Right atrium auricular region (tissue), 2 donors: ENCODE results near the gene PRR16. TPM values are rescaled to one million over a fixed set of nuclear protein-coding genes. Genes with fewer than 3 reads are reported as not detected.

ENCODE experiments used
- DNase-seq: peaks from one replicate; pipeline ENCODE4 v3.0.0-alpha.2; 2019; ENCODE audit warnings: low spot score
- H3K27ac ChIP-seq, 2 donors: fragments of 200-600 bp; sonication (generic); 1 replicate in 1 of 2; 2 replicates in 1 of 2; pipeline ENCODE4 v1.5.1; 2016 to 2019
- H3K27me3 ChIP-seq, 2 donors: fragments of 200-600 bp; sonication (generic); one replicate each; pipeline versions ENCODE4 v1.5.1 to v1.6.0; 2017 to 2019
- H3K36me3 ChIP-seq: fragments of 200-600 bp; sonication (generic); one replicate; pipeline ENCODE4 v1.5.1; 2016
- H3K4me1 ChIP-seq, 2 donors: fragments of 200-600 bp; sonication (generic); one replicate each; pipeline versions ENCODE4 v1.5.1 to v1.6.0; 2017 to 2019
- H3K4me3 ChIP-seq, 2 donors: fragments of 200-600 bp; sonication (generic); 1 replicate in 1 of 2; 2 replicates in 1 of 2; pipeline ENCODE4 v1.5.1; 2017 to 2019; ENCODE audit warnings: mild to moderate bottlenecking in 1 of 2, moderate library complexity in 1 of 2
- H3K9me3 ChIP-seq, 2 donors: fragments of 200-600 bp; sonication (generic); one replicate each; pipeline ENCODE4 v1.5.1; 2019
- total RNA-seq, 2 donors: library from RNA; depleted of rRNA; stranded (reverse); fragments of >200 nt; gene quantifications; one replicate each; pipeline ENCODE4 v1.1.0, GENCODE V29; 2016
- TF ChIP-seq, protein P1 (sequence below), 2 donors: fragments of 200-600 bp; sonication (generic); IDR thresholded peaks; one replicate each; pipeline ENCODE4 v1.5.1; 2019; ENCODE audit warnings: antibody characterized with exemption in 2 of 2

PRR16 gene
- total RNA-seq, 2 donors from 2014 or later, result 1.7 to 6.3 TPM

DNA sequence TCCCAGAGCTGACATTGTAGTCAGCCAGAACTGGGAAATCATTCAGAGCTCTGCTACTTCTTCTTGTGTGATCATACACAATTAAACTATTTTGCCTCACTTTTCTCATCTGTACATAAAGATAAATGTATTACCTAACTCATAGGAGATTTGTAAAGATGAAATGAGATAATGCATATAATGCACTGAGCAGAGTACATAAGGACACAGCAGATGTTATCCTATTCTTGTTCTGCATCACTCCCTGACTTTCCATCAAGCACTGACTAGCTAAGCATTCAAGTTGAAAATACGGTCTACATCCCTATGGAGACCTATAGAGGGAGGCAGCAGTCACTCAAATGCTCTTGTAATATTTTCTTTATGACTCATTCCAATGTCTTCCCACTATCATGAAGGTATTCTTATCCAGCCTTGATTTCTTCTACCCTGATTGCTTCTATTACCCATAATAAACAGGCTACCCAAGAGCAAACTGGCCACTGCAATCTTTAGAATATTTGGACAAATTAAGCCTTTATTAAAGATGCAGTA lies 16.3 kb upstream of the PRR16 start:
- H3K4me1 ChIP-seq, result no peaks in the 10 kb centered on the region
- H3K27ac ChIP-seq, result no peak overlapping the region
- no peaks in the 10 kb centered on the region for H3K36me3 ChIP-seq
- H3K4me3 ChIP-seq, result no peak overlapping the region
- no peaks in the 10 kb centered on the region for H3K9me3 ChIP-seq
- no peak for DNase-seq
- H3K27me3 ChIP-seq, result no peaks in the 10 kb centered on the region
- TF ChIP-seq, protein P1, sequence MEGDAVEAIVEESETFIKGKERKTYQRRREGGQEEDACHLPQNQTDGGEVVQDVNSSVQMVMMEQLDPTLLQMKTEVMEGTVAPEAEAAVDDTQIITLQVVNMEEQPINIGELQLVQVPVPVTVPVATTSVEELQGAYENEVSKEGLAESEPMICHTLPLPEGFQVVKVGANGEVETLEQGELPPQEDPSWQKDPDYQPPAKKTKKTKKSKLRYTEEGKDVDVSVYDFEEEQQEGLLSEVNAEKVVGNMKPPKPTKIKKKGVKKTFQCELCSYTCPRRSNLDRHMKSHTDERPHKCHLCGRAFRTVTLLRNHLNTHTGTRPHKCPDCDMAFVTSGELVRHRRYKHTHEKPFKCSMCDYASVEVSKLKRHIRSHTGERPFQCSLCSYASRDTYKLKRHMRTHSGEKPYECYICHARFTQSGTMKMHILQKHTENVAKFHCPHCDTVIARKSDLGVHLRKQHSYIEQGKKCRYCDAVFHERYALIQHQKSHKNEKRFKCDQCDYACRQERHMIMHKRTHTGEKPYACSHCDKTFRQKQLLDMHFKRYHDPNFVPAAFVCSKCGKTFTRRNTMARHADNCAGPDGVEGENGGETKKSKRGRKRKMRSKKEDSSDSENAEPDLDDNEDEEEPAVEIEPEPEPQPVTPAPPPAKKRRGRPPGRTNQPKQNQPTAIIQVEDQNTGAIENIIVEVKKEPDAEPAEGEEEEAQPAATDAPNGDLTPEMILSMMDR (IDR thresholded peaks at IDR 0.05), result no peak

DNA sequence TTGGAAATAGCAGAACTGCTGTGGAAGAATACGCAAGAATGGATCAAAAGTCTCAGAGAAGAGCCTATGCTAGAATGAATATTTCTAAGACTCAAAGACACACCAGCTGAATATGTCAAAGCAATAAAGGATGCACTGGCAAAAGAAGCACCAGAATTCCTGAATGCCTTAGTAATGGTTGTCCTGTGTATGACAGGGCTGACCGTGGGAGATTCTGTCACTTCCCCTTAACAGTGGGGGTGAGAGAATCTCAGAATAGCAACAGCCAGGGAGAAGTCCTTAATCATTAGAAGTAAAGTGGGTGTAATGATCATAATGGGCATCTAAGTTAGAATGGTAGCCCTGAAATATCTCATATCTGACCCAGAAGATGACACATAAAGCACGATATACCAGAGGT lies 14.6 kb upstream of the PRR16 start:
- H3K4me1 ChIP-seq, result peaks cover 0 to 5% of the 10 kb centered on the region in 2 donors

DNA sequence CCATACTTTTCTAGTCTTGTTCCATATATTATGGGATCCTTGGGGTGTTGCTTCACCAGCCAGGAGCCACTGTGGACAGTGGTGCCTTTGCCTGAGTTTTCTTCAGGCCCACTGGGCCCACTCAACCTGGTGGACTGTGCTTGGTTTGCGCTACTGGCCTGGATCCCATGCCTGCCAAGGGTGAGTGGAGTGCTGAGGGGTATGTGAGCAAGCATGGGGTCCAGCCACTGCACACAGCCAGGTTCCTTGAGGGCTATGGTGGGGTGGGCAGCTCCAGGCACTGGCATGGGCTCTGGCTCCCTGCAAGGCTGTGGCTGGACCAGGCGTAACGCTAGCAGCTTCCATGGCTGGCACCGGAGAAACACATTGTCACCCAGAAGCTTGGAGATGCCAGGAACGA lies 13.2 kb upstream of the PRR16 start:
- no peak overlapping the region for H3K4me3 ChIP-seq
- no peak overlapping the region for H3K27ac ChIP-seq
- no peaks in the 10 kb centered on the region for H3K9me3 ChIP-seq
- no peaks in the 10 kb centered on the region for H3K36me3 ChIP-seq
- no peak for DNase-seq
- H3K4me1 ChIP-seq, result peaks cover 0 to 10% of the 10 kb centered on the region in 2 donors
- H3K27me3 ChIP-seq, result no peaks in the 10 kb centered on the region
- TF ChIP-seq, protein P1 (IDR thresholded peaks at IDR 0.05), result no peak

More for the DNA sequence above, 14.6 kb upstream of the PRR16 start:
- TF ChIP-seq, protein P1 (IDR thresholded peaks at IDR 0.05), result no peak
- H3K36me3 ChIP-seq, result no peaks in the 10 kb centered on the region
- H3K9me3 ChIP-seq, result no peaks in the 10 kb centered on the region
- no peak for DNase-seq
- H3K27me3 ChIP-seq, result no peaks in the 10 kb centered on the region
- H3K27ac ChIP-seq, result peak overlapping the region in 1 of 2 donors; percentile 61
- H3K4me3 ChIP-seq, result no peak overlapping the region

DNA sequence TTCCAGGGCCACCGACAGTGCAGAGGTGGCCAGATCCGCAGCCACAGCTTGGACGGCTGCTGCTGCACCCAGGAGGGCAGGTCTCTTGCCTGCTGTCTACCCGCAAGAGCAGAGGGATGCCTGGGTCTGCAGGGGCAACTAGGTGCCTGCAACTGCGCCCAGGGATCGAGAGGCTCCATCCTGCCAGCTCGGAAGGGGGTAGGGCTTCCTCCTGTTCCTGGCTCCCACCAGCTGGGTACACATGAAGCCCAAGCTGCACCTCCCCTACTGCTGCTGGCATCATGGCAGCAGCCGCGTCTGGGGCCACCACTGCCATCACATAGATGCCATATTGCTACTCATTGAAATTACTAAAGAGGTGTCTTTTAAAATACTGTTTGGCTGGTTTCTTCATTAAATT lies 12.7 kb upstream of the PRR16 start:
- TF ChIP-seq, protein P1 (IDR thresholded peaks at IDR 0.05), result no peak
- H3K4me1 ChIP-seq, result peaks cover 0 to 10% of the 10 kb centered on the region in 2 donors
- H3K27me3 ChIP-seq, result no peaks in the 10 kb centered on the region
- no peaks in the 10 kb centered on the region for H3K9me3 ChIP-seq
- no peak overlapping the region for H3K4me3 ChIP-seq
- no peaks in the 10 kb centered on the region for H3K36me3 ChIP-seq
- no peak for DNase-seq
- H3K27ac ChIP-seq, result no peak overlapping the region

DNA sequence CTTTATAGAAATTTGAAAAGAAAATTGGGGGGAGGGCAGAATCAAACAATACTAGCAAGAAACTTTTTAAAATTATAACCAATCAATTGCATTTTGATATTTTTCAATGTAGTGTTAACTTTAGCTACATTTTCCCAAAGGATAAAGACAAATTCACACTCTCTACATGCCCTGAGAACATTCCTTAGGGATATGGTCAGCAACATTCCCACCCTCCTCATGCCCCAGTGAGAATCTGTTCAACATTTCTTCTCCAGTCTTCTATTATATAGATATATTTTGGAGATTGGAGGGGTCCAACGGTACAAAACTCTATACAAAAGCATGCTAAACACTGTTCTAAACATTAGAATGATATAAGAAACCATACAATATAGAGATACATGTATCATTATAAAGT lies 11.6 kb upstream of the PRR16 start:
- Histone ChIP-seq H3K9me3 (no peaks in the 10 kb centered on the region), H3K27ac (no peak overlapping the region), H3K4me3 (no peak overlapping the region), H3K4me1 (peaks cover 0 to 10% of the 10 kb centered on the region in 2 donors), H3K27me3 (no peaks in the 10 kb centered on the region), H3K36me3 (no peaks in the 10 kb centered on the region)
- DNase-seq, result no peak
- TF ChIP-seq, protein P1 (IDR thresholded peaks at IDR 0.05), result no peak
